Activated T-cell treated with anti-CD3 and anti-CD28 coated beads for 24 hours (primary cell): ENCODE results near the gene TFCP2.
A peak's percentile ranks its signal among the peaks of the same experiment; 100 is the strongest.

Experiments
- DNase-seq: peaks from one replicate; pipeline ENCODE4 v3.0.0-alpha.2; 2020; ENCODE audit warnings: low read depth

TFCP2 gene

DNA sequence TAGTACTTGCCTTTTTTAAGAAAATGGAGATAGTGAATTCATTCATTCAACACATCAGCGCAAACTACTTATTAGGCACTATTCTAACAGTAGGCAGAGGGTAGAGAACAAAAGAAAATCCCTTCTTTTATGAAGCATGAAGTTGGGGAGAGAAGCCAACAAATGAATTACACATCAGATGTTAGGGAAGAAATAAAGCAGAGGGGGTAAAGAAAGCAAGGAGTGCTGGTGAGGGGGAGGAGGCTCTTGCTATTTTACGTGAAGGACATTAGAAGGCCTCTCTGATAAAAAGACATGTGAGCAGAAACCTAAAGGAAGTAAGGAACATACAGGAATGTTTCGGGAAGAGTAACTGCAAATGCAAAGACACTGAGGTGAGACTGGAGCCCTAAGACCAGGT is 22.2 kb downstream of the TFCP2 start:
- no peak for DNase-seq

DNA sequence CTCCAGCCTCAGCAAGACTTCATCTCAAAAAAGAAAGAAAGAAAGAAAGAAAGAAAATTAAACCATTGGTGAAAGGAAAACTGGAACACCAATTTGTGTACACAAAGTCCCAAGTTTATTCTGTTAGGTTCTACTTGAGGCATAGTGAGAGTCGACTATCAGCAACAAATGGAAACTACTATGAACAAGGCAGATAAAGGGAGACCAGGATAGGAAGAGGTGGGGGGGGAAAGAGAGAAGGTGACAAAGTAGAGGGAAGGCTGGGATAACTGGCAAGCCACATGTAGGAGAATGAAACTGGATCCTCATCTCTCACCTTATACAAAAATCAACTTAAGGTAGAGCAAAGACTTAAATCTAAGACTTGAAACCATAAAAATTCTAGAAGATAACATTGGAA is 25.6 kb downstream of the TFCP2 start:
- no peak for DNase-seq

GRCh38 chr12:51139292-51139844 is 33.6 kb downstream of the TFCP2 start:
- DNase-seq: no peak

DNA sequence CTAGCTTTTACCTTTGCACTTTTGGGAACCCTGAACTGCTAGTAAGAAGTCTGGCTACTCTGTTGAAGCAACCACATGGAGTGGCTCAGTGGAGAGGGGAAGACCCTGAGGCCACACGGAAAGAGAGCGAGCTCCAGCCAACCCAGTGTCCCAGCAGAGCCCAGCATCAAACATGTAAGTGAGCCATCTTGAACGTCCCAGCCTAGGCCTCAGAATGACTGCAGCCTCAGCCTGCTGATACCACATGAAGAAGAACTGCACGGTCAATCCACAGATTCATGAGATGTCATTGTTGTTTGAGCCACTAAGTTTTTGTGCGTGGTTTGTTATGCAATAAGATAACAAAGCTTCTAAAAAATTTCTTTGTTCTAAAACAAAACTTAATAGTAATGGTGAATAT is 40.2 kb downstream of the TFCP2 start:
- no peak for DNase-seq

- DNase-seq: no peak
Measured at GRCh38 chr12:51131745-51132521, 41.0 kb downstream of the TFCP2 start.

DNA sequence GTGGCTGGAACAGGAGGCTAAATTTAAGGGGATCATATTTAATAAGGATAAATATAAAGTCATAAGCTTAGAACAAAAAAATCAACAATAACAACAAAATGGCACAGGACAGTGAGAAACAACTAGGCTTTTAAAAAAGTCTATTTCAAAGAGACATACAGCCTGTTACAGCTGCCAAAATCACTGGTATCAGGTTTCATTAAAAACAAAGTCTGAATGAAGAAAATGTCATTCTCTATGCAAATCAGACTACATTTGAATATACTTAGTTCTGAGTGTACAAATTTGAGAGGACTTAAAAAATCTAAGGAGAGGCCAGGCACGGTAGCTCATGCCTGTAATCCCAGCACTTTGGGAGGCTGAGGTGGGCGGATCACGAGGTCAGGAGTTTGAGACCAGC is 44.0 kb downstream of the TFCP2 start:
- DNase-seq: no peak

DNA sequence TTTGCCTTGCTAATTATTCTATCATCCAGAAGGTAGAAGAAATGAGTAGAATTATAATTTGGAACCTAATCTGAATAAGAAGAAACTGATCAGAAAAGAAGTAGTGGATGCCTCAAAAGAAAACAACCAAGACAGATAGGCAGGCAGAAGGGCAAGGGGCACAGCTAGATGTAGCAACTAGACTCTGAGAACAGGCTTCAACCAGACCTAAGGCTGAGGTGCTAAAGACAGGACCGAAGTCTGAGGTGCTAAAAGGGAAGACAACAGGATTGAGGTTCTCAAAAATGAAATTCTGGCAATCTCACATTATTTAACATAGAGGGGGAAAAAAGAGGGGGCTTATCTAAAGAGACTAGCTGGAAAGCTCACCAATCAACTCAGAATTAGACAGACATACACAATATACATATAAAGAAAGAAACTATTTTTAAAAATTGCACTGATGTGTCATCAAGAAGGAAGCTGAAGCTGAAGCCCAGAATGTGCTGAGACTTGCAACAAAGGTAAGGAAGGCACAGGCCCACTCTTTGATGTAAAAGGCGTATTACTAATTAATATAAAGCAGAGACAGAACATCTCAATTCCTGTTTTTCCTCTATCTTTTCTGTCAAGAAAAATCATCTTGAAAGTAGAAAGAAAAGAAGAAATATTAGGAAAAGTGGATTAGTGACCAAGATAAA is 45.7 kb downstream of the TFCP2 start:
- DNase-seq: no peak

GRCh38 chr12:51126297-51126696 is 46.6 kb downstream of the TFCP2 start:
- DNase-seq: no peak

GRCh38 chr12:51124504-51124903 is 48.4 kb downstream of the TFCP2 start:
- DNase-seq: no peak

GRCh38 chr12:51122844-51123243 is 50.1 kb downstream of the TFCP2 start:
- no peak for DNase-seq

- no peak for DNase-seq
Measured at GRCh38 chr12:51118706-51119105, 54.2 kb downstream of the TFCP2 start.

DNA sequence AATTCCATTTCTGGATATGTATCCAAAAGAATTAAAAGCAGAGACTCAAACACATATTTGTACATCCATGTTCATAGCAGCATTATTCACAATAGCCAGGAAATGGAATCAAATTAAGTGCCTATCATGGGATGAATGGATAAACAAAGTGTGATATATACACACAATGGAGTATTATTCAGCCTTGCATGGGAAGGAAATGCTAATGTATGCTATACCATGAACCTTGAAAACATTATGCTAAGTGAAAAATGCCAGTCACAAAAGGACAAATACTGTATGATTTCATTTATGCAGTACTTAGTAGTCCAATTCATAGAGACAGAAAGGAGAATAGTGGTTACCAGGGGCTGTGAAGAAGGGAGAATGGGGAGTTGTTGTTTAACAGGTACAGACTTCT is 57.4 kb downstream of the TFCP2 start:
- DNase-seq: no peak

GRCh38 chr12:51108136-51108535 is 64.8 kb downstream of the TFCP2 start:
- DNase-seq: no peak

GRCh38 chr12:51103977-51104376 is 69.0 kb downstream of the TFCP2 start:
- no peak for DNase-seq

DNA sequence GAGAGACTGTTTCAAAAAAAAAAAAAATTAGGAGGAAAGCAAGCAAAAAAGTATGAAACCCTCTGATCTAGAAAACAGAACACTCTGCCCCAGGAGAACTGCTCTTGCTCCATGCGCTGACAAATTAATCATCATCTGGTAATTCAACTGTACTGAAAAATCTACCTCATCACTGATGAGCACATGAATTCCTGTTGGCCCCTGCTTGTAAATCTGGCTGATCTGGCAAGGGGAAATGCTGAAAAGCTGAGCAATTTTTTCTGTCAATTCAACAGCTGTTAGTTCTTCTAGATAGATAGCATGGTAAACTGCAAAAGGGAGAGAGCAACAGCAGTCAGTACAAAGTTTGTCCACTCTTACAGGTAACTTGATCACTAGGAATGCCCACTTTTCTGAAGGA is 74.3 kb downstream of the TFCP2 start:
- no peak for DNase-seq

GRCh38 chr12:51090705-51091229 is 82.2 kb downstream of the TFCP2 start:
- DNase-seq: no peak

DNA sequence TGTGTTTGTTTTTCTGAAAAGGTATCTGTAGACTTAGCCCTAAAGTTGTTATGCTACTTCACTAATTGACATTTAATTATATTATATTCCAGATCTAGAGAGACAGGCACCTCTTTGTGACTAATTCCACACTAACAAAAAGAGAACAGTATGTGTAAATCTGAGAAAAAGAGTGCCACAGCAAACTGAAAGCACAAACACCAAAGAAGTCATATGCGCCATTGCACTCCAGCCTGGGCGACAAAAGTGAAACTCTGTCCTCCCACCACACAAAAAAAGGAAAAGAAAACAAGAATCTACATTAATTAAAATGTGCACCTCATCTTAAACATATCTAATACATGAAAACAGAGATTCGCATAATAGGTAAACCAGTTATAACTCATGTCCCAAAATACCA is 85.1 kb downstream of the TFCP2 start:
- DNase-seq: peak; percentile 11

DNA sequence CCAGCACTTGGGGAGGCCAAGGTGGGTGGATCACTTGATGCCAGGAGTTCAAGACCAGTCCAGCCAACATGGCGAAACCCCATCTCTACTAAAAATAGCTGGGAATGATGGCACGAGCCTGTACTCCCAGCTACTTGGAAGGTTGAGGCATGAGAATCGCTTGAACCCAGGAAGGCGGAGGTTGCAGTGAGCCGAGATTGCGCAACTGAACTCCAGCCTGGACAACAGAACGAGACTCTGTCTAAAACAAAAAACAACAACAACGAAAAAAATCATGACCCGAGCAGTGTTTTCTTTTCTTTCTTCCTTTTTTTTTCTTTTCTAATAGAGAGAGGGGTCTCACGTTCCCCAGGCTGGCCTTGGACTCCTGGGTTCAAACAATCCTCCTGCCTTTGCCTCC is 86.0 kb downstream of the TFCP2 start:
- no peak for DNase-seq

- DNase-seq: no peak
Measured at GRCh38 chr12:51085757-51086156, 87.2 kb downstream of the TFCP2 start.

DNA sequence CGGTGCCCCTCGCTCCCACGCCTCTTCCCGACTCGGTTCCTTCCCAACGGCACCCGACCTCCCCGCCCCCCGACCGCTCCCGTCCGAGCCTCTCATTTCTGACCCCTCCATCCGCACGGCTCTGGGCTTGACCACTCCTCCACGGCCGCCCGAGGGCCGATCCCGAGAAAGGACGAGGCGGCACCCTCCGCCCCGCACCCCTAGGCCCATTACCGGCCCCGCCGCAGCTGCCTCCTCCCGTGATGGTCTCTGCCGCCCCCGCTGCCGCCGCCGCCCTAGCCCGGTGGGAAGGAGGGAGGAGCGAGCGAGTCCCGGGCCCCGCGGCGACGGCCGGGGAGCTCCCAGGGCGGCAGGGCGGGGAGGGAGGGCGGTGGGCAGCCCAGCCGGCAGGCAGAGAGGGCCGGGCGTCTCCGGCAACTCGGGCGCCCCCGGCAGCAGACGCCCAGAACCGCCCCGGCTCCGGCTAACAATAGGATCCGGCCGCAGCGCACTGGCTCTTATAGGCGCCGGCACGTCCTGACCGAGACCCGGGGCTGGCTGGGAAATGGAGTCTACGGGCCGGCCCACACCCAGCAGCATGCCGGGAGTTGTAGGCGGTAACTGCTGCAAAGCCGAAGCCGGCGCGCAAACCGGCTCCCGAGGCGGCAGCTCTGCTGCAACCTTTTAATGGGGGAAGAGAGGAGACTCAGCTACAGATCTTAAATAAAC is 89.7 kb downstream of the TFCP2 start, which contains the start of gene CSRNP2:
TSS of gene CSRNP2 (minus strand) at position 471 of the 708 bp plus-strand sequence. CDS start 7,035 bp downstream, outside the sequence.
- peak; percentile 90 for DNase-seq

DNA sequence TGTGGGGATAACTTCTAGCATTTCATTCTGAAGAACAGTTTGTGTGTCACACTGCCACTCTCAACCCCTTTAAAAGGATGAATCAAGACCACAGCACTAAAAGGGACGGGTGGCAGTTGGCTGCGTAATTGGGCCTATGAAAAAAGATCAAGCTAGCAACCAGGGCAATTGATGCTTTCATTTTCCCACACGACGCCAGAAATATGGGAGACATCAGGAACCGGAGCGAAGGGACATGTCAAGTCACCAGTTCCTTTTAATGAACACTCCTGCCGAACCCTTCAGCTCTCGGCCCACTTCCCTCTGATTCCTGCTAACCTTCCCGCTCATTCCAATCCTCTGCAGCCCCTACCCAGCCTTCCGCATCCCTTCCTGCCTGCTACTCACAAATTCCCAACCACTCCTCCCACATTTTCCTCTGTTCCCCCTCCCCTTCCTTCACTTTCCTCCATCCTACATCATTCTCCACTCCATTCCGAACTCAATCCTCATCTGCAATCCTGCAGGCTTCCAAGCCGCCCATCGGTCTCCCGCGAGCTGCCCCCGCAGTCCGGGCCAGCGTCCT is 90.3 kb downstream of the TFCP2 start:
- DNase-seq: peak; percentile 7

- no peak for DNase-seq
Measured at GRCh38 chr12:51081421-51081820, 91.5 kb downstream of the TFCP2 start.
